Smooth muscle cell (in vitro differentiated cells): ENCODE data around the gene SCNN1B. TPM values are rescaled to one million over a fixed set of nuclear protein-coding genes. Genes with fewer than 3 reads are reported as not detected.

Experiments
- DNase-seq: peaks from one replicate; lab custom pipeline; 2025; ENCODE audit not compliant: unreplicated experiment; lab: John Stamatoyannopoulos, UW
- H2AFZ ChIP-seq: fragments of 200-600 bp; sonication (generic); 2 replicates; pipeline ENCODE4 v1.6.0; 2016; ENCODE audit warnings: antibody characterized with exemption, low read depth, mild to moderate bottlenecking
- H3F3A ChIP-seq: fragments of 200-600 bp; sonication (generic); 2 replicates; pipeline ENCODE4 v1.6.0; 2017; ENCODE audit warnings: antibody characterized with exemption, low read depth
- H3K27ac ChIP-seq: fragments of 200-600 bp; sonication (generic); 2 replicates; pipeline ENCODE4 v1.5.1; 2016; ENCODE audit warnings: low read depth, mild to moderate bottlenecking
- H3K27me3 ChIP-seq: fragments of 200-600 bp; sonication (generic); 2 replicates; pipeline ENCODE4 v1.6.1; 2016; ENCODE audit warnings: low read depth, mild to moderate bottlenecking
- H3K36me3 ChIP-seq: fragments of 200-600 bp; sonication (generic); 2 replicates; pipeline ENCODE4 v1.5.1; 2016; ENCODE audit warnings: low read depth
- H3K4me1 ChIP-seq: fragments of 200-600 bp; sonication (generic); 2 replicates; pipeline ENCODE4 v1.5.1; 2016; ENCODE audit warnings: low read depth
- H3K4me2 ChIP-seq: fragments of 200-600 bp; sonication (generic); 2 replicates; pipeline ENCODE4 v1.6.0; 2016; ENCODE audit warnings: mild to moderate bottlenecking
- H3K4me3 ChIP-seq: fragments of 200-600 bp; sonication (generic); 2 replicates; pipeline ENCODE4 v1.5.1; 2016; ENCODE audit warnings: mild to moderate bottlenecking
- H3K79me2 ChIP-seq: fragments of 200-600 bp; sonication (generic); 2 replicates; pipeline ENCODE4 v1.6.0; 2016; ENCODE audit warnings: low read depth, mild to moderate bottlenecking
- H3K9ac ChIP-seq: fragments of 200-600 bp; sonication (generic); 2 replicates; pipeline ENCODE4 v1.6.0; 2016; ENCODE audit warnings: low read depth
- H3K9me3 ChIP-seq: fragments of 200-600 bp; sonication (generic); replicated peaks from 2 replicates; pipeline ENCODE4 v1.5.1; 2016; ENCODE audit warnings: low read depth
- H4K20me1 ChIP-seq: fragments of 200-600 bp; sonication (generic); 2 replicates; pipeline ENCODE4 v1.6.0; 2016; ENCODE audit warnings: low read depth
- CTCF ChIP-seq: fragments of 200-600 bp; sonication (generic); IDR thresholded peaks from 2 replicates; pipeline ENCODE4 v1.5.1; 2017; ENCODE audit warnings: borderline replicate concordance, mild to moderate bottlenecking, antibody characterized with exemption; ENCODE audit not compliant: insufficient read depth, poor library complexity, severe bottlenecking
- WGBS: methylation state at CpG from one replicate; pipeline ENCODE4 v1.1.7; 2016; ENCODE audit warnings: low lambda C conversion rate; 5-methylcytosine and 5-hydroxymethylcytosine counted together
- polyA plus RNA-seq: library from polyadenylated mRNA; unstranded; fragments of >200 nt; fragmentation: Nextera tagmentation; extraction: Ambion mirVana; gene quantifications from 2 replicates; pipeline ENCODE4 v1.2.1, GENCODE V29; 2016
- total RNA-seq: library from RNA; depleted of rRNA; stranded (reverse); fragments of >200 nt; gene quantifications from 2 replicates; pipeline ENCODE4 v1.2.3, GENCODE V29; 2014

The SCNN1B gene
- total and polyA plus RNA-seq, 2 experiments from 2014 or later = not detected

GRCh38 chr16:23304620-23305019 lies 2.5 kb downstream of the SCNN1B start:
- Histone ChIP-seq H2AFZ (no peak overlapping the region), H3K4me2 (no peak overlapping the region), H3K4me1 (no peaks in the 10 kb centered on the region), H3K4me3 (no peak overlapping the region), H3K9ac (no peak overlapping the region), H3F3A (no peaks in the 10 kb centered on the region), H3K36me3 (no peaks in the 10 kb centered on the region), H3K27me3 (peaks cover 57% of the 10 kb centered on the region), H3K27ac (no peak overlapping the region), H3K79me2 (no peaks in the 10 kb centered on the region), H4K20me1 (no peaks in the 10 kb centered on the region), H3K9me3 (no peaks in the 10 kb centered on the region)
- no peak for DNase-seq
- 84% methylated on average over 2 of the region's 2 CpGs for WGBS
- no peak for TF ChIP-seq CTCF

- no peak overlapping the region for H3K4me3 ChIP-seq
- DNase-seq = no peak
- H3K27me3 ChIP-seq = peaks cover 45% of the 10 kb centered on the region
- no peak overlapping the region for H3K27ac ChIP-seq
- no peak overlapping the region for H3K4me2 ChIP-seq
- H4K20me1 ChIP-seq = no peaks in the 10 kb centered on the region
- no peaks in the 10 kb centered on the region for H3F3A ChIP-seq
- no peaks in the 10 kb centered on the region for H3K36me3 ChIP-seq
- no peak for TF ChIP-seq CTCF
- H3K79me2 ChIP-seq = no peaks in the 10 kb centered on the region
- H3K9me3 ChIP-seq = no peaks in the 10 kb centered on the region
- no peaks in the 10 kb centered on the region for H3K4me1 ChIP-seq
- 87% methylated on average over 7 of the region's 7 CpGs for WGBS
- H2AFZ ChIP-seq = no peak overlapping the region
- no peak overlapping the region for H3K9ac ChIP-seq
Observed at GRCh38 chr16:23306199-23307100, 4.3 kb downstream of the SCNN1B start.

- Histone ChIP-seq H3K27ac (no peak overlapping the region), H3K4me2 (no peak overlapping the region), H3K9me3 (no peaks in the 10 kb centered on the region), H3K27me3 (peaks cover 10% of the 10 kb centered on the region), H4K20me1 (no peaks in the 10 kb centered on the region), H2AFZ (no peak overlapping the region), H3K36me3 (no peaks in the 10 kb centered on the region), H3K4me3 (no peak overlapping the region), H3K4me1 (no peaks in the 10 kb centered on the region), H3K9ac (no peak overlapping the region), H3F3A (no peaks in the 10 kb centered on the region), H3K79me2 (no peaks in the 10 kb centered on the region)
- TF ChIP-seq CTCF = no peak
- DNase-seq = no peak
Observed at GRCh38 chr16:23310217-23310616, 8.1 kb downstream of the SCNN1B start.

GRCh38 chr16:23310744-23311143 lies 8.6 kb downstream of the SCNN1B start:
- H3K27me3 ChIP-seq = peaks cover 8% of the 10 kb centered on the region
- H3K4me3 ChIP-seq = no peak overlapping the region
- no peak overlapping the region for H2AFZ ChIP-seq
- H3K9ac ChIP-seq = no peak overlapping the region
- H3K79me2 ChIP-seq = no peaks in the 10 kb centered on the region
- H3K4me1 ChIP-seq = no peaks in the 10 kb centered on the region
- no peak for DNase-seq
- no peaks in the 10 kb centered on the region for H3K9me3 ChIP-seq
- WGBS = 92% methylated on average over 5 of the region's 5 CpGs
- H3K4me2 ChIP-seq = no peak overlapping the region
- TF ChIP-seq CTCF = no peak
- H3K36me3 ChIP-seq = no peaks in the 10 kb centered on the region
- H3K27ac ChIP-seq = no peak overlapping the region
- H3F3A ChIP-seq = no peaks in the 10 kb centered on the region
- H4K20me1 ChIP-seq = no peaks in the 10 kb centered on the region
